MCF 10A (cell line): ENCODE data around the gene ADPRS. TPM values are rescaled to one million over a fixed set of nuclear protein-coding genes. Genes with fewer than 3 reads are reported as not detected.

Experiments
- BruUV-seq: library from RNA; stranded (reverse); fragments of 400-500 nt; replicated peaks from 2 replicates; lab custom pipeline; 2021; lab: Mats Ljungman, UMichigan
- CTCF ChIA-PET: fragments of 300-600 bp; sonication (Branson Sonifier 250); formaldehyde crosslinking; extraction: SDS; loops from one replicate; lab custom pipeline; 2021; ENCODE audit warnings: antibody characterized with exemption, inconsistent platforms; lab: Yijun Ruan, JAX
- POLR2A ChIA-PET: fragments of 300-600, 350-650 bp; sonication (Branson Sonifier 250); formaldehyde crosslinking; extraction: SDS; loops from one replicate; lab custom pipeline; 2020; ENCODE audit warnings: antibody characterized with exemption, inconsistent platforms; lab: Yijun Ruan, JAX
- DNase-seq: peaks from one replicate; pipeline ENCODE4 v3.0.0-alpha.2; 2018; ENCODE audit not compliant: unreplicated experiment
- H3K27ac Mint-ChIP-seq: one replicate; pipeline ENCODE4 v1.8.0; 2022; ENCODE audit warnings: mild to moderate bottlenecking, low read depth, mixed read lengths; ENCODE audit not compliant: unreplicated experiment
- H3K27me3 Mint-ChIP-seq: one replicate; pipeline ENCODE4 v1.8.0; 2022; ENCODE audit warnings: mixed read lengths; ENCODE audit not compliant: insufficient read depth, unreplicated experiment
- H3K36me3 Mint-ChIP-seq: one replicate; pipeline ENCODE4 v1.8.0; 2022; ENCODE audit warnings: mild to moderate bottlenecking, moderate library complexity, mixed read lengths; ENCODE audit not compliant: insufficient read depth, unreplicated experiment
- H3K4me1 Mint-ChIP-seq: one replicate; pipeline ENCODE4 v1.8.0; 2022; ENCODE audit warnings: mixed read lengths; ENCODE audit not compliant: insufficient read depth, unreplicated experiment
- H3K4me3 Mint-ChIP-seq: one replicate; pipeline ENCODE4 v1.8.0; 2022; ENCODE audit warnings: mild to moderate bottlenecking, moderate library complexity, mixed read lengths; ENCODE audit not compliant: unreplicated experiment
- H3K9me3 Mint-ChIP-seq: one replicate; pipeline ENCODE4 v1.8.0; 2022; ENCODE audit warnings: mixed read lengths; ENCODE audit not compliant: unreplicated experiment
- intact Hi-C: fragments of 100-400 bp; cut with micrococcal nuclease; formaldehyde crosslinking; loops from 2 replicates; pipeline ENCODE4 v1.14.1; 2022
- total RNA-seq: library from RNA; stranded (reverse); gene quantifications from 2 replicates; pipeline ENCODE4 v1.2.3, GENCODE V29; 2022
- TF ChIP-seq, protein P1 (sequence below): fragments of 200-600 bp; IDR thresholded peaks from one replicate; pipeline ENCODE4 v1.8.0; 2022; ENCODE audit warnings: antibody characterized with exemption, mild to moderate bottlenecking; ENCODE audit not compliant: unreplicated experiment

The ADPRS gene
- total RNA-seq, 1 experiment from 2014 or later = 26.4 TPM

DNA sequence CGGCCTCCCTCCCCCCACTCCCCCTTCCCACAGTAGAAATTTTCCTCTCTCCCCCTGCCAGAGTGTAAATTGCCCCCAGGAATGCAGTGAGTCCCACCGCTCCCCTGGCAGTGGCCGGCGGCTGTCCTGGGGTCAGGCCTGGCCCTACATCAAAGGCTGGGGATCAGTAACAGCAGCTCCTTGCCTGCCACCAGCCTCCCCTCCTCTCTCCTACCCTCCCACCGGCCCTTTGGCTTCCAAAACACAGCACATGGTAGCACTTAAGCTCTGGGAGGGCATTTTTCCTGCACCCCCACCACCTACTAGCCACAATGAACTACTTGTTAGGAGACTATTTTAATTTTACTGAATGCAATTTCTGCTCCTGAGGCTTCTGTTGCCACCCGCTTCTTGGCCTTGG, 45.3 kb downstream of the ADPRS start:
- Mint-ChIP-seq H3K4me1 (peaks cover 21% of the 10 kb centered on the region), H3K4me3 (no peak overlapping the region), H3K27ac (no peak overlapping the region), H3K27me3 (no peaks in the 10 kb centered on the region), H3K36me3 (peaks cover 27% of the 10 kb centered on the region), H3K9me3 (no peaks in the 10 kb centered on the region)
- TF ChIP-seq, protein P1, sequence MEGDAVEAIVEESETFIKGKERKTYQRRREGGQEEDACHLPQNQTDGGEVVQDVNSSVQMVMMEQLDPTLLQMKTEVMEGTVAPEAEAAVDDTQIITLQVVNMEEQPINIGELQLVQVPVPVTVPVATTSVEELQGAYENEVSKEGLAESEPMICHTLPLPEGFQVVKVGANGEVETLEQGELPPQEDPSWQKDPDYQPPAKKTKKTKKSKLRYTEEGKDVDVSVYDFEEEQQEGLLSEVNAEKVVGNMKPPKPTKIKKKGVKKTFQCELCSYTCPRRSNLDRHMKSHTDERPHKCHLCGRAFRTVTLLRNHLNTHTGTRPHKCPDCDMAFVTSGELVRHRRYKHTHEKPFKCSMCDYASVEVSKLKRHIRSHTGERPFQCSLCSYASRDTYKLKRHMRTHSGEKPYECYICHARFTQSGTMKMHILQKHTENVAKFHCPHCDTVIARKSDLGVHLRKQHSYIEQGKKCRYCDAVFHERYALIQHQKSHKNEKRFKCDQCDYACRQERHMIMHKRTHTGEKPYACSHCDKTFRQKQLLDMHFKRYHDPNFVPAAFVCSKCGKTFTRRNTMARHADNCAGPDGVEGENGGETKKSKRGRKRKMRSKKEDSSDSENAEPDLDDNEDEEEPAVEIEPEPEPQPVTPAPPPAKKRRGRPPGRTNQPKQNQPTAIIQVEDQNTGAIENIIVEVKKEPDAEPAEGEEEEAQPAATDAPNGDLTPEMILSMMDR = no peak
- POLR2A ChIA-PET = interaction anchor here (0.8 to 2.3 kb wide), 3 partner anchors 15 to 253 kb away, joined by 3 to 9 read pairs (median 3); partner anchors contain the start of genes THRAP3 and TRAPPC3
- CTCF ChIA-PET = interaction anchor here (0.6 to 2.5 kb wide), 18 partner anchors 12 to 332 kb away, joined by 3 to 15 read pairs (median 4); partner anchors contain the start of gene TRAPPC3
- no peak for DNase-seq
- BruUV-seq = no TSS peak
- intact Hi-C loops = loop anchor here (2.0 kb wide), 1 partner anchor 35 kb away; no protein-coding TSS in a partner anchor

DNA sequence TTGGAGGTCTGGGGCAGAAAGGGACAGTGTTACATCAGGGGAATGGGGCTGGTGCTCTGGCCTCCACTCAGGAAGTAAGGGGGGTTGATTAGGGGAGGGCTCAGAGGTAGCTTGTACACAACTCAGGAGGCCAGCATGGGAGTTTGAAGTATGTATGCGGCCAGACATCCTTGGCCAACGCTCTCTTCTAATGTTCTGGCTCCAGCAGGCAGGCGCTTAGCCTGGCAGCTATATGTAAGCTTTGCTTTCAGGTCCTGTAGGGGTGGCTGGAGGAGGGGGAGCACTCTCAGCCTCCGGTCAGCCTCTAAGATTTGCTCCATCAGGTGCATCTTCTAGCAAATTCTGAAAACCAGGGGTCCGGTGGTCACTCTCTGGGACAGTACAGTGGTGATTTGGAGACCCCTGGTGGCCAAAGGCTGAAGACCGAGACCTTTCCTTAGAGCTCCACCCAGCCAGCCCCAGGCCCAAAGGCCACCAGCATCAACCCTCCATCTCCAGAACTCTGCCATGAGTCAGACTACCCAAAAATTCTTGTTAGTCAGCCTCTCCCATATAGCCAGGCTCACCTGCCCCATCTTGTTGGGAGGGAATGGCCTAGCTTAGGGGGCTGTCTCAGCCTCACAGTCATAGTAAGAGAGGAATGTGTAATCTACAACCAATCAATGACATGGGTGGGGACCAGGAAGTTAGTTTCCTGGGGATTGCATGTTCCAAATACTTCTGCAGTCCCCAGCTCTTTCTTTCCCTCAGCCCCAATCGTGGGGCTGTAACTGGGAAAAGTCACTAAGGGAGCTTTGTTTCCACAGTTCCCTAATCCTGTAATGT, 46.0 kb downstream of the ADPRS start:
- no TSS peak for BruUV-seq
- intact Hi-C loops = loop anchor here (2.0 kb wide), 1 partner anchor 36 kb away; no protein-coding TSS in a partner anchor
- peak; percentile 57 for DNase-seq
- Mint-ChIP-seq H3K27ac (peak overlapping the region; percentile 79), H3K36me3 (peaks cover 31% of the 10 kb centered on the region), H3K4me1 (peaks cover 21% of the 10 kb centered on the region), H3K27me3 (no peaks in the 10 kb centered on the region), H3K4me3 (no peak overlapping the region), H3K9me3 (no peaks in the 10 kb centered on the region)
- CTCF ChIA-PET = interaction anchor here (0.6 to 2.5 kb wide), 25 partner anchors 11 to 728 kb away, joined by 3 to 15 read pairs (median 4); partner anchors contain the start of gene TRAPPC3
- TF ChIP-seq, protein P1 = peak; percentile 42
- POLR2A ChIA-PET = interaction anchor here (1.2 to 2.3 kb wide), 3 partner anchors 11 to 16 kb away, joined by 3 to 9 read pairs (median 4); partner anchors contain the start of gene TRAPPC3

DNA sequence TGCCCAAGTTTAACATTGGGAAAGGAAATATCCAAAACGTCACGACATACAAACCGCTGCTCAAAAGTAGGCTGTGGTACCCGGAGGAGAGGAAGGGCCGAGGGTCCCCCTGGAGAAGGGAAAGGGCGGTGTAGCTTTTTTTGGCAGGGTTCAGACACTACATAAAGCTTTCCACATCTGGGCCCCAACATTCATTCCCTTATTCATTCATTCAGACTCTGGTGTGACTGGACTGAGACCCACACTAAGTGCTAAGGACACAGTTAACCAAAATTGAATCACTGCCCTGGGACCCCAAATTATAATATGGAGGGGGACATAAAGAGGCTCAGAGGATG, 46.6 kb downstream of the ADPRS start:
- intact Hi-C loops = loop anchor here (2.0 kb wide), 1 partner anchor 36 kb away; no protein-coding TSS in a partner anchor
- Mint-ChIP-seq H3K36me3 (peaks cover 36% of the 10 kb centered on the region), H3K9me3 (no peaks in the 10 kb centered on the region), H3K4me3 (no peak overlapping the region), H3K4me1 (peaks cover 21% of the 10 kb centered on the region), H3K27ac (peak overlapping the region; percentile 79), H3K27me3 (no peaks in the 10 kb centered on the region)
- DNase-seq = no peak
- BruUV-seq = no TSS peak
- CTCF ChIA-PET = interaction anchor here (0.6 to 2.5 kb wide), 17 partner anchors 10 to 290 kb away, joined by 3 to 15 read pairs (median 5); partner anchors contain the start of gene TRAPPC3
- TF ChIP-seq, protein P1 = no peak
- POLR2A ChIA-PET = interaction anchor here (0.6 to 2.3 kb wide), 5 partner anchors 10 to 138 kb away, joined by 3 to 9 read pairs (median 4); partner anchors contain the start of gene TRAPPC3

DNA sequence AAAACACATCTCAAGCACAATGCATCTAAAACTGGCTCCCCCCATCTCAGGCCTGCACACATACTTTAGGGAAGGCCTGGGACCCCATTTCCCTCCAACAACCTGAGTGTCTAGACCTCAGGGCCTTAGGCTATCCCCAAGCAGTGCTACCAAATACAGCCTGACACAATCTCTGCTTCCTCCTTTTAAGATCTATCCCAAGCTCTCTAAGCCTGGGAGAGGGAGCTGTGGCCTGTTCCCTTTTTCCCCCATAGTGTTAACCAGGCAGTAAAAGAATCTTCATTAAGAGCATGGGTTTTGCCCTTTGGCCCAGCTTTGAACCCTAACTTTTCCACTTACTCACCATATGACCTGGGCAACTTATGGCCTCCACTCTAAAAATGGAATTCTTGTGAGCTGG, 47.1 kb downstream of the ADPRS start:
- Mint-ChIP-seq H3K36me3 (peaks cover 36% of the 10 kb centered on the region), H3K27ac (peak overlapping the region; percentile 79), H3K4me3 (no peak overlapping the region), H3K9me3 (no peaks in the 10 kb centered on the region), H3K4me1 (peaks cover 21% of the 10 kb centered on the region), H3K27me3 (no peaks in the 10 kb centered on the region)
- intact Hi-C loops = loop anchor here (2.0 kb wide), 1 partner anchor 37 kb away; no protein-coding TSS in a partner anchor
- TF ChIP-seq, protein P1 = no peak
- ChIA-PET POLR2A (interaction anchor here (0.6 to 2.3 kb wide), 5 partner anchors 10 to 138 kb away, joined by 3 to 9 read pairs (median 4); partner anchors contain the start of gene TRAPPC3), CTCF (interaction anchor here (0.5 to 1.9 kb wide), 5 partner anchors 22 to 40 kb away, joined by 3 to 5 read pairs (median 4); no protein-coding TSS in a partner anchor)
- DNase-seq = no peak
- no TSS peak for BruUV-seq
